Mammary epithelial cell (primary cell): ENCODE measurements around the gene HERC3.

Experiments
- EZH2 ChIP-seq: IDR thresholded peaks from 2 replicates; pipeline ENCODE4 v1.6.1; 2012; ENCODE audit warnings: low read length, inconsistent platforms, borderline replicate concordance
- TF ChIP-seq, protein P1 (sequence below), 2 donors: IDR thresholded peaks in 1 of 2; conservative IDR thresholded peaks in 1 of 2; 2 replicates each; pipeline ENCODE4 v1.5.1; 2011 to 2012; ENCODE audit warnings: inconsistent platforms in 2 of 2, low read length in 2 of 2, mild to moderate bottlenecking in 2 of 2, control low read depth in 1 of 2, low read depth in 1 of 2; ENCODE audit not compliant: insufficient read depth in 1 of 2; ENCODE audit errors: extremely low read depth in 1 of 2

DNA sequence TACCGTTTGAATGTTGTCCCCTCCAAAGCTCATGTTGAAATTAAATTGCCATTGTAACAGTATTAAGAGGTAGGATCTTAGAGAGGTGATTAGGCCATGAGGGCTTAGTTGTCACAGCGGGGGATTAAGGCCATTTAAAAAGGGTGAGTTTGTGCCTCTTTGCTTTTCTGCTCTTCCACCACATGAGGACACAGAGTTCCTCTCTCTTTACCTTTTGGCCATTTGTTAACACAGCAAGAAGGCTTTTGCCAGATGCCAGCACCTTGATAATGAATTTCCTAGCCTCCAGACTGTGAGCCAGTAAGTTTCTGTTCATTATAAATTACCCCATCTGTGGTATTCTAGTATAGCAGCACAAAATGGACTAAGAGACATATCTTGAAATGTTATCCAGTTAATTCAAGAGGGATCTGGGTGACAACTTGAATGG, 7.8 kb upstream of the HERC3 start:
- no peak for TF ChIP-seq EZH2
- TF ChIP-seq, protein P1, sequence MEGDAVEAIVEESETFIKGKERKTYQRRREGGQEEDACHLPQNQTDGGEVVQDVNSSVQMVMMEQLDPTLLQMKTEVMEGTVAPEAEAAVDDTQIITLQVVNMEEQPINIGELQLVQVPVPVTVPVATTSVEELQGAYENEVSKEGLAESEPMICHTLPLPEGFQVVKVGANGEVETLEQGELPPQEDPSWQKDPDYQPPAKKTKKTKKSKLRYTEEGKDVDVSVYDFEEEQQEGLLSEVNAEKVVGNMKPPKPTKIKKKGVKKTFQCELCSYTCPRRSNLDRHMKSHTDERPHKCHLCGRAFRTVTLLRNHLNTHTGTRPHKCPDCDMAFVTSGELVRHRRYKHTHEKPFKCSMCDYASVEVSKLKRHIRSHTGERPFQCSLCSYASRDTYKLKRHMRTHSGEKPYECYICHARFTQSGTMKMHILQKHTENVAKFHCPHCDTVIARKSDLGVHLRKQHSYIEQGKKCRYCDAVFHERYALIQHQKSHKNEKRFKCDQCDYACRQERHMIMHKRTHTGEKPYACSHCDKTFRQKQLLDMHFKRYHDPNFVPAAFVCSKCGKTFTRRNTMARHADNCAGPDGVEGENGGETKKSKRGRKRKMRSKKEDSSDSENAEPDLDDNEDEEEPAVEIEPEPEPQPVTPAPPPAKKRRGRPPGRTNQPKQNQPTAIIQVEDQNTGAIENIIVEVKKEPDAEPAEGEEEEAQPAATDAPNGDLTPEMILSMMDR (conservative IDR thresholded peaks at IDR 0.05 in 1 of 2, IDR thresholded peaks at IDR 0.05 in 1 of 2; ENCODE audit: extremely low read depth in 1 of 2, insufficient read depth in 1 of 2, low read depth in 1 of 2, low read length in 2 of 2), result no peak
